Measurements from ENCODE around the gene ESRRB.

ESRRB gene

DNA sequence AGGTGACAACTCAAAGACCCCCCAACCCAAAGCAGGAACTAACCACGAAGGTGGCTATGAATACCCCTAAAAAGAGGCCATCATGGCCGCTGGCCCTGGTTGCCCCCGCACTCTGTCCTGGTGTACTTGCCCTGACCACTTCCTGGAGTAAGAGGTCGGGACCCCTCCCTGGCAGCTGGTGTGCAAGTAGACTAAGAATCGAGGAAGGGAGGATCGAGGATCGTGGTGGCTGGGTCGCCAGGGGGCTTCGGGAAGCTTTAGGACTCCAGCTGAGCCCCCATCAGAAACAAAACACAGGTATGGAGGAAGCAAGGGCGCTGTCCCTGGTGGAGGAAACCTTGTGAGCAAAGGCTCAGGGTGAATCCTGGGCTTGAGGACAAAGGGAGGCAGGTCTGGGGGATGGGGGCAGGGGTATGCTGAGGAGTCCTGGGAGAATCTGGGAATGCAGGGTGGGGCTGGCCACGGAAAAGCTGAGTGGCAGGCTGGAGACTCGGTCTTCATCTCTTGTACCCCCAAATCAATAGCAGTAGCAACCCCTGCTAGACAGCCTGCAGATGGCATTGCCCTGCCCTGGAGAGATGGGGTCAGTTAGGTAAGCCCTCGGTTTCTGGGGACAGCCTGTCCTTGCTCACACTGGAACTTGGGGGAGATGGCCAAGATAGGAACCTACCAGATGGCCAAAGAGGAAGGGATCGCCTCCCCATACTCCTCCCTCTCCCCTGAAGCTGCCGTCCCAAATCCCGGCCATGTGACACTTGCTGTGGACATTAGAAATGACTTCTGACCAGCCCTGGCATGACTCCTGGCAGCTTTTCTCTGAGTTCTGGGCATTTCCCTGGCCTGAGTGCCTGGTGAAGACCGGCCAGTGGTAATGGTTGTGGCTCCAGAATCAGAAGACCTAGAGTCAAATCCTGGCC lies 45.3 kb upstream of the ESRRB start:
- TF ChIP-seq, protein P1, sequence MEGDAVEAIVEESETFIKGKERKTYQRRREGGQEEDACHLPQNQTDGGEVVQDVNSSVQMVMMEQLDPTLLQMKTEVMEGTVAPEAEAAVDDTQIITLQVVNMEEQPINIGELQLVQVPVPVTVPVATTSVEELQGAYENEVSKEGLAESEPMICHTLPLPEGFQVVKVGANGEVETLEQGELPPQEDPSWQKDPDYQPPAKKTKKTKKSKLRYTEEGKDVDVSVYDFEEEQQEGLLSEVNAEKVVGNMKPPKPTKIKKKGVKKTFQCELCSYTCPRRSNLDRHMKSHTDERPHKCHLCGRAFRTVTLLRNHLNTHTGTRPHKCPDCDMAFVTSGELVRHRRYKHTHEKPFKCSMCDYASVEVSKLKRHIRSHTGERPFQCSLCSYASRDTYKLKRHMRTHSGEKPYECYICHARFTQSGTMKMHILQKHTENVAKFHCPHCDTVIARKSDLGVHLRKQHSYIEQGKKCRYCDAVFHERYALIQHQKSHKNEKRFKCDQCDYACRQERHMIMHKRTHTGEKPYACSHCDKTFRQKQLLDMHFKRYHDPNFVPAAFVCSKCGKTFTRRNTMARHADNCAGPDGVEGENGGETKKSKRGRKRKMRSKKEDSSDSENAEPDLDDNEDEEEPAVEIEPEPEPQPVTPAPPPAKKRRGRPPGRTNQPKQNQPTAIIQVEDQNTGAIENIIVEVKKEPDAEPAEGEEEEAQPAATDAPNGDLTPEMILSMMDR (IDR thresholded peaks at IDR 0.05; ENCODE audit: low read depth, low read length) = no peak
- TF ChIP-seq, protein P2, sequence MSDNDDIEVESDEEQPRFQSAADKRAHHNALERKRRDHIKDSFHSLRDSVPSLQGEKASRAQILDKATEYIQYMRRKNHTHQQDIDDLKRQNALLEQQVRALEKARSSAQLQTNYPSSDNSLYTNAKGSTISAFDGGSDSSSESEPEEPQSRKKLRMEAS (IDR thresholded peaks at IDR 0.05; ENCODE audit: low read depth, low read length) = no peak
- DNase-seq (ENCODE audit: low read depth) = no peak
- no peak overlapping the region for H3K4me3 ChIP-seq (ENCODE audit: low read depth, low read length)

DNA sequence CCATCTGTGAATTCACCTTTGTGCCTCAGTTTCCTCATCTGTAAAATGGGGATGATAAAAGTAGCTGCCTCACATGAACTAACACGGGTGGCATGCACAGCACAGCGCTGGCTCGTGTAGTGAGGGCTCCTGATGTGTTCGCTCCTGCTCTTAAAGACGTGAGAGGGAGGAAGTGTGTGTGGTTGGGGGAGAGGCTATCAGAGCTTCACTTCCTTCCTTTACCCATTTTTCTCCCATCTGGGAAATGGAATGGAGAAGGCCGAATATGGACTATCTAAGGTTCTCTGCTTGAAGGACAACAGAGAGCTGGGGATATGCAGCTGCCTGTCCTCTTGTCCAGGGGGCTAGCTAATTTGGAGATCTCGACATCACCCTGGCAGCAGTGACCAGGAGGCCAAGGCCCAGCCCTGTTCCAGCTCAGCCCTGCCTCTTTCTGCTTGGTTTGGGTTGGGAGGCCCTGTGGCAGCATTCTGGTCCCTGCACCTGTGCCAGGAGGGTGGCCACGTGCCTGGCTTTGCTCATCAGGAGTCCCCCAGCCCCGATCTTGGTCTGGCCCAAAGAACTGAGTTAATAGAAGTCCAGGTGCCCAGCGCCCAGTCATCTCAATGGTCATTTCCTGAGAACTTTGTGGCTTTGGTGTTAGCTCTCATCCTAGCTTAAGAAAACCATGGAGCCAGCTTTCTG lies 44.5 kb upstream of the ESRRB start:
- TF ChIP-seq POLR2A (IDR thresholded peaks at IDR 0.05; ENCODE audit: extremely low read depth, insufficient read length) (no peak), MYC (IDR thresholded peaks at IDR 0.05; ENCODE audit: low read depth, low read length) (no peak)
- TF ChIP-seq, protein P1 (IDR thresholded peaks at IDR 0.05; ENCODE audit: low read depth, low read length) = no peak
- TF ChIP-seq, protein P2 (IDR thresholded peaks at IDR 0.05; ENCODE audit: low read depth, low read length) = no peak
- no peak overlapping the region for H3K4me3 ChIP-seq (ENCODE audit: low read depth, low read length)
- DNase-seq (ENCODE audit: low read depth) = no peak

DNA sequence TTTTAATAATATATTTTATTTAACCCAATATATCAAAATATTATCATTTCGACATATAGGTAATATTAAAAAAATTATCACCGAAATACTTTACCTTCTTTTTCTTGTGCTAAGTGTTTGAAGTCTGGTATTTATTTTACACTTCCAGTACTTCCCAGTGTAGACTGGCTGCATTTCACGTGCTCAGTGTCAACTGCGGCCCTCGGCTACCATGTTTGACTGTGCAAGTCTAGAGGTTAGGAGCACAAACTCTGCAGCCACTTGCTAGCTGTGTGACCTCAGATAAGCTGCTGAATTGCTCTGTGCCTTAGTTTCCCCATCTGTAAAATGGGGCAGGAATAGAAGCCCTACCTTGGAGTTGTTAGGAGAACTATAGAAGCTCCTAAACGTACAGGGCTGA lies 42.3 kb upstream of the ESRRB start:
- DNase-seq (ENCODE audit: low read depth) = no peak
- TF ChIP-seq MYC (IDR thresholded peaks at IDR 0.05; ENCODE audit: low read depth, low read length) = no peak
- TF ChIP-seq, protein P2 (IDR thresholded peaks at IDR 0.05; ENCODE audit: low read depth, low read length) = no peak
- TF ChIP-seq, protein P1 (IDR thresholded peaks at IDR 0.05; ENCODE audit: low read depth, low read length) = no peak
- TF ChIP-seq POLR2A (IDR thresholded peaks at IDR 0.05; ENCODE audit: extremely low read depth, insufficient read length) = no peak

DNA sequence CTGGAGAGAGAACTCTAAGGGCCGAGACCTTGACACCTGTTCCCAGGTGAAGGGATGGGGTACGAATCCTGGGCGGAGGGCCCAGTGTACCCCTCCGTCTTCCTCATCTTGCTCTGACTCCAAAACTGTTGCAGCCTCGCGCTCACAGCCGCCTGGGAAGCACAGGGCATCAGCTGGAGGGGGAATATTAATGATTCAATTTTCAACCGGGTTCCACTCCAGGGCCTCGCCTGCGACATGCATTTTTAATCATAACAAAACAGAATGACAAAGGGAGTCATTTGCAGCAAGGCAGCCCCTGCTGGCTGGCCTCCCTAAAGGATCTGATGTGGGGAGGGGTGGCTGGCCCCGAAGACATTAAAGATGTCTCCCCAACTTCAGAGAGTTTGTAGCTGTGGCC lies 41.6 kb upstream of the ESRRB start:
- TF ChIP-seq POLR2A (IDR thresholded peaks at IDR 0.05; ENCODE audit: extremely low read depth, insufficient read length) = no peak
- TF ChIP-seq, protein P1 (IDR thresholded peaks at IDR 0.05; ENCODE audit: low read depth, low read length) = no peak
- TF ChIP-seq, protein P2 (IDR thresholded peaks at IDR 0.05; ENCODE audit: low read depth, low read length) = no peak
- no peak for TF ChIP-seq MYC (IDR thresholded peaks at IDR 0.05; ENCODE audit: low read depth, low read length)
- no peak overlapping the region for H3K4me3 ChIP-seq (ENCODE audit: low read depth, low read length)
- no peak for DNase-seq (ENCODE audit: low read depth)

More for the DNA sequence above, 42.3 kb upstream of the ESRRB start:
- H3K4me3 ChIP-seq (ENCODE audit: low read depth, low read length) = no peak overlapping the region

DNA sequence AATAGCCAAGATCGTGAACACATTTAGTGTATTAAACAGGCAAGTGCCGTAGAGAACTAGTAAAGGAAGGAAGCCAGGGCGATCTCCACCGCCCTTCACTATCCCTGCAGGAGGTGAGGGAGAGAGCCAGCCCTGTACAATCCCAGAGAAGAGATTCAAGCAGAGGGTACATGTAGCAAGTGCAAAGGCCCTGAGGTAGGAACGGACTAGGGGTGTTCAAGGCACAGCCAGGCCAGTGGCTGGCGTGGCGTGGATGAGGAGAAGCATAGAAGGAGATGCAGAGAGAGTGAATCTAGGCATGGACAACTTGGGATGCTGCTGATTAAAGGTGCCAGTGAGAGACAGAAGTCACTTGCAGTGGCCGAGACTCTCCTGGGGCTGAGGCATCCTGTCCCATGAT lies 39.1 kb upstream of the ESRRB start:
- no peak for DNase-seq (ENCODE audit: low read depth)
- no peak overlapping the region for H3K4me3 ChIP-seq (ENCODE audit: low read depth, low read length)
- no peak for TF ChIP-seq POLR2A (IDR thresholded peaks at IDR 0.05; ENCODE audit: extremely low read depth, insufficient read length)
- TF ChIP-seq, protein P1 (IDR thresholded peaks at IDR 0.05; ENCODE audit: low read depth, low read length) = no peak
- TF ChIP-seq, protein P2 (IDR thresholded peaks at IDR 0.05; ENCODE audit: low read depth, low read length) = no peak
- no peak for TF ChIP-seq MYC (IDR thresholded peaks at IDR 0.05; ENCODE audit: low read depth, low read length)
